ENCODE measurements around the gene NFE2L2.
"Not testable (repeated sequence)": the region's sequence is repeated elsewhere in the genome, so short reads cannot be mapped to it uniquely, and the experiment has no call there.

Gene NFE2L2

DNA sequence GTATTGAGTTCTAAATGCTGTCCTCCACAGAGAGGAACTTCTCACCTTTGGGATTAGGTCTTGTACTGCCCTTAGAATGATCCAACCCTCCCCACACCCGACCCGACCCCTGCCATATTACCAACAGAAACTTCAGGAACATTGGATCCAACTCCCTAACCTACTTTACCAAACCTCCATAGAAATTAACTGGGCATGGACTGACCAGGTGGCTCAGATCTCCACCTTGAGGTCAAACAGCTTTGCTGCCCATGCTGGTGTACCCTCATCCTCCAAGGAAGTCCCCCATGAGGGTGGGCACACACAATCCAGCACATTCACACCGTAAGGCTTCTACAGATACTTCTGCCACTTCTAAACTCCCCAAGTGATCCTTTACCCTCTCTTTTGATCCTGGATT is 21.5 kb downstream of the NFE2L2 start:
- H3K9ac ChIP-seq (ENCODE audit: low read depth, low read length): no peak overlapping the region
- peaks cover 37% of the 10 kb centered on the region for H3K4me1 ChIP-seq (ENCODE audit: insufficient read depth, low read length)
- H3K36me3 ChIP-seq (ENCODE audit: insufficient read depth, low read length): no peaks in the 10 kb centered on the region
- H3K9me3 ChIP-seq (ENCODE audit: control insufficient read depth, insufficient read depth, low read length): no peaks in the 10 kb centered on the region

DNA sequence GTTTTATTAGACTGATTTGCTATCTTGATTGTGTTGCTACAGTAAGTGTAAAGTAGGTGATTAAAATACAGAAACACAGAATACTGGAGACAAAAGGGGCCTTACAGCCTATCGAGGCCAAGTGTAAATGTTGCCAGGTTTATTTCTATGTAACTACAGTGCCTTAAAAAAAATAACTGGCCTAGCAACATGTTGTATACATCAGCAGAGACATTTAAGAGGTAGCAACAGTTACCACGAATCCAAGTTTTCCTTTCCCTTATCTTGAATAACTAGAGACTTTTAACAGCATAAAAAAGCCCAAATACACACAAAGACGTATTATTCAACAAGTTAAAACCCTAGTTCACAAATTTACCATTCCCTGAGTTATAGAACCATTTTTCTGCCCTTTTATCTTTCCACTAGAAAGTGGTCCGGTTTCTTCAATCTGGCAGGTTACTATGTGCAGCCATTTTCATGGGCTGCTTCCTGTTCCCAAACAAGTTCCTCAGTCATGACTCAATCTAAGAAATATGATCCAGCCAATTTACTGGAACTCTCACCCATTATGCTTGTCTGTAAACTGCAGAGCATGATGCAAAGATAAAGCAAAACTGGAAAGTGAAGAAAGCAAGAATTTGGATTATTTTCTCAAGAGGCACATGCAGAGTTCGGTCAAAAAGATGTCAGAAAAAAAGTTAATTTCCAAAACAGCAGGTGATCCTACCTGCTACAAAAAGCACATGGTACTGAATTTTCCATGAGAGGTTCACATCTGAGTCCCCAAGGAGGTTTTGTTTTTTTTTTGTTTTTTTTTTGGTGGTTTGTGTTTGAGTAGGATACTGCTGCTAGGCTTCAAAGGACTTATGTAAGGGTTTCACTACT is 22.2 kb downstream of the NFE2L2 start:
- Histone ChIP-seq H3K36me3 (ENCODE audit: insufficient read depth, low read length) (no peaks in the 10 kb centered on the region), H3K9ac (ENCODE audit: low read depth, low read length) (no peak overlapping the region), H3K4me1 (ENCODE audit: insufficient read depth, low read length) (peaks cover 37% of the 10 kb centered on the region), H3K9me3 (ENCODE audit: control insufficient read depth, insufficient read depth, low read length) (no peaks in the 10 kb centered on the region)

GRCh38 chr2:177241711-177242120 is 22.8 kb downstream of the NFE2L2 start:
- no peak overlapping the region for H3K9ac ChIP-seq (ENCODE audit: low read depth, low read length)

GRCh38 chr2:177239932-177240630 is 24.4 kb downstream of the NFE2L2 start:
- Histone ChIP-seq H3K36me3 (ENCODE audit: insufficient read depth, low read length) (no peaks in the 10 kb centered on the region), H3K9me3 (ENCODE audit: control insufficient read depth, insufficient read depth, low read length) (no peaks in the 10 kb centered on the region), H3K4me1 (ENCODE audit: insufficient read depth, low read length) (peaks cover 30% of the 10 kb centered on the region), H3K9ac (ENCODE audit: low read depth, low read length) (no peak overlapping the region)

More at GRCh38 chr2:177241711-177242120, 22.8 kb downstream of the NFE2L2 start:
- Histone ChIP-seq H3K36me3 (ENCODE audit: insufficient read depth, low read length) (no peaks in the 10 kb centered on the region), H3K4me1 (ENCODE audit: insufficient read depth, low read length) (peaks cover 37% of the 10 kb centered on the region), H3K9me3 (ENCODE audit: control insufficient read depth, insufficient read depth, low read length) (no peaks in the 10 kb centered on the region)

DNA sequence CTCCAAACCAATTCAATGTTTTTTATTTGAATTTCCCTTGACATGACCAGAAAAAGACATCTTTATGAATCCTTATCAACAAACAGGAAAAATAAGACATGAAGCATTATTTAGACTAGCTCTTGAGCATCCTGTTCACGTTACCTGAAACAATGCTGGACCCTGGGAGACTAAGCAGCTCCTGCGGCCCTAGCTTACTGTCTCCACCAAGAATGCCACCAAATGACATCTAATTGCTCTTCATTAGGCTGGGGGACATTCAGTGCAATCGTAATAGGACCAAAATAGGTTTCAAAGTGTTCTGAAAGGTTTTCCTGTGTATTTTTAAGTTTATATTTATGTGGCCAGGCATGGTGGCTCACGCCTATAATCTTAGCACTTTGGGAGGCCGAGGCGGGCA is 25.5 kb downstream of the NFE2L2 start:
- H3K9me3 ChIP-seq (ENCODE audit: control insufficient read depth, insufficient read depth, low read length): no peaks in the 10 kb centered on the region
- H3K36me3 ChIP-seq (ENCODE audit: insufficient read depth, low read length): no peaks in the 10 kb centered on the region
- H3K9ac ChIP-seq (ENCODE audit: low read depth, low read length): no peak overlapping the region
- peaks cover 30% of the 10 kb centered on the region for H3K4me1 ChIP-seq (ENCODE audit: insufficient read depth, low read length)

GRCh38 chr2:177237932-177238331 is 26.6 kb downstream of the NFE2L2 start:
- H3K36me3 ChIP-seq (ENCODE audit: insufficient read depth, low read length): 0 out of 2 replicates have a peak, but pooled peaks cover 3% of the 10 kb centered on the region

GRCh38 chr2:177235855-177236437 is 28.6 kb downstream of the NFE2L2 start:
- H3K9me3 ChIP-seq (ENCODE audit: control insufficient read depth, insufficient read depth, low read length): no peaks in the 10 kb centered on the region
- H3K4me1 ChIP-seq (ENCODE audit: insufficient read depth, low read length): peaks cover 9% of the 10 kb centered on the region
- peaks cover 18% of the 10 kb centered on the region for H3K36me3 ChIP-seq (ENCODE audit: insufficient read depth, low read length)
- H3K9ac ChIP-seq (ENCODE audit: low read depth, low read length): no peak overlapping the region

More at GRCh38 chr2:177237932-177238331, 26.6 kb downstream of the NFE2L2 start:
- H3K9me3 ChIP-seq (ENCODE audit: control insufficient read depth, insufficient read depth, low read length): no peaks in the 10 kb centered on the region
- no peak overlapping the region for H3K9ac ChIP-seq (ENCODE audit: low read depth, low read length)
- H3K4me1 ChIP-seq (ENCODE audit: insufficient read depth, low read length): peaks cover 24% of the 10 kb centered on the region

DNA sequence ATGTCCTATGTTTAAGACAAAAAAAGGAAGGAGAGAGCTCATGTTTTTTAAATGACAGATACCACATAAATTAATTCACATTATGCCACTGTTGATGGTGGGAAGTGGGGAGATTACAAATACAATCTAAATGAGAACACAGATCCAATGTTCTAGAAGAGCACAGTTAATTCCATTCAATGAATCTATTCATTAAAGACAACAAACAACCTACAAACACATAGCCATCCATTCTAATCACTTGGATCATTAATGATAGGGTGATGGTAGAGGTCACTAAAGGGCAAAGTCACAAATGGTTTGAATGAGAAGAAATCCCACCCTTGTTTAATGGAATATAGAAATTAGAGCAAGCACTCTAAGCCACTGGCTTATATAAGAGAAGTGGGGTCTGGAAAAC is 30.3 kb downstream of the NFE2L2 start:
- Histone ChIP-seq H3K9ac (ENCODE audit: low read depth, low read length) (no peak overlapping the region), H3K4me1 (ENCODE audit: insufficient read depth, low read length) (no peaks in the 10 kb centered on the region), H3K36me3 (ENCODE audit: insufficient read depth, low read length) (peaks cover 19% of the 10 kb centered on the region), H3K9me3 (ENCODE audit: control insufficient read depth, insufficient read depth, low read length) (no peaks in the 10 kb centered on the region)

DNA sequence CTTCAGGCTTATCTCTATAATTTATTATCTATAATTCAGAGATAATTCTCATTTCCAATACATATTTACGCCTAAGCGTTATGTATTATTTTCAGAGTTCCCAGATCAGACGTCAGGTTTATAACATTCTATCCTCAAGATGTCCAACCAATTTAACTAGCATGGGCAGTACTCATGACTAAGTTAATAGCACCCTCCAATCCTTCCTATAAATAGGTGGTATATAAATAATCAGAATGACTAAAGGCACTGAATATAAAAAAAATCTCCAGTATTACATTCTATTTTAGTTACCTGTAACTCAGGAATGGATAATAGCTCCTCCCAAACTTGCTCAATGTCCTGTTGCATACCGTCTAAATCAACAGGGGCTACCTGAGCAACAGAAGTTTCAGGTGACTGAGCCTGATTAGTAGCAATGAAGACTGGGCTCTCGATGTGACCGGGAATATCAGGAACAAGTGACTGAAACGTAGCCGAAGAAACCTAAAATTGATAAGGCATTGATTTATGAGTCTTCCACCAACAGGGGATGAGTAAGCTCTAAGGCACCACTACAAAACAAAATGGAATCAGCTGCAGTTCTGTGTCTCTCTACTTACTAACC is 32.3 kb downstream of the NFE2L2 start:
- peaks cover 19% of the 10 kb centered on the region for H3K36me3 ChIP-seq (ENCODE audit: insufficient read depth, low read length)
- H3K4me1 ChIP-seq (ENCODE audit: insufficient read depth, low read length): no peaks in the 10 kb centered on the region; the same call in 1 of the 2 replicates
- H3K9ac ChIP-seq (ENCODE audit: low read depth, low read length): no peak overlapping the region
- H3K9me3 ChIP-seq (ENCODE audit: control insufficient read depth, insufficient read depth, low read length): no peaks in the 10 kb centered on the region

GRCh38 chr2:177231270-177231669 is 33.3 kb downstream of the NFE2L2 start:
- Histone ChIP-seq H3K36me3 (ENCODE audit: insufficient read depth, low read length) (peaks cover 19% of the 10 kb centered on the region), H3K4me1 (ENCODE audit: insufficient read depth, low read length) (no peaks in the 10 kb centered on the region; the same call in 1 of the 2 replicates)

DNA sequence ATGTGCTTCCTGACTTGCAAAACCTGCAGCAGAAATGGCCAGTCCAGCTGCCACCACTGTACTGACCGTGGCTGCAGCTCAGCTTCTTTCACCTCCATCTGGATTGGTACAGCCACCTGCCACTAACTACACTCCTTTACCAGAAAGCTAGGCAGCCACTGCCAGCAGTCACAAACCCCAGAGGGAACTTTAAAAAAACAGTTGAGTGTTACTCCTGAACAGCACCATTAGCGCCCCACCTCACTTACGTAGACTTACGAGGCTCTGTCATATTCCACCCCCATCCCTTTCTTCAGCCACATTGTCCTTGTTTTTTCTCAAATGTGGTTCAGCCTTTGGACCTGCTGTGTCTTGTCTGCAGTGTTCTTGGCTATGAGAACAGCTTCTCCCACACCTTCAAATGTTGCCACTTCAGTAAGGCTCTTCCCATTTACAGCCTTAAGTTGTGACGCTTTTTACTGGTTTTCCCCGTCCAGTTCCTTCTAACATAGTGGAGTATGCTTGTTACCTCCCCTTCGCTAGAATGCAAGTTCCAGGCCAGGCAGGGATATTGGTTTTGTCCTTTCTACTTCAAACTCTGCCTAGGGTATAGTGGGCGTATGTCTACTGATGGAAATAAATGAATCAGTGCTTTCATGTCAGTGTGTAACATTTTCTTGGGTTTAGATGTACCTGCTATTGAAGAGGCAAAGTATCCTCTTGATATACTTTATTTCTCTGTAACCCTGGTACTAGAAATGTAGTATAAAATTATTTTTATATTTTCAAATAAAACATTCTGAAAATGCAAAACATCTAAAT is 34.9 kb downstream of the NFE2L2 start:
- H3K36me3 ChIP-seq (ENCODE audit: insufficient read depth, low read length): peaks cover 19% of the 10 kb centered on the region
- no peaks in the 10 kb centered on the region for H3K9me3 ChIP-seq (ENCODE audit: control insufficient read depth, insufficient read depth, low read length)
- no peaks in the 10 kb centered on the region; the same call in 1 of the 2 replicates for H3K4me1 ChIP-seq (ENCODE audit: insufficient read depth, low read length)
- H3K9ac ChIP-seq (ENCODE audit: low read depth, low read length): no peak overlapping the region

More at GRCh38 chr2:177231270-177231669, 33.3 kb downstream of the NFE2L2 start:
- H3K9ac ChIP-seq (ENCODE audit: low read depth, low read length): no peak overlapping the region
- no peaks in the 10 kb centered on the region for H3K9me3 ChIP-seq (ENCODE audit: control insufficient read depth, insufficient read depth, low read length)

DNA sequence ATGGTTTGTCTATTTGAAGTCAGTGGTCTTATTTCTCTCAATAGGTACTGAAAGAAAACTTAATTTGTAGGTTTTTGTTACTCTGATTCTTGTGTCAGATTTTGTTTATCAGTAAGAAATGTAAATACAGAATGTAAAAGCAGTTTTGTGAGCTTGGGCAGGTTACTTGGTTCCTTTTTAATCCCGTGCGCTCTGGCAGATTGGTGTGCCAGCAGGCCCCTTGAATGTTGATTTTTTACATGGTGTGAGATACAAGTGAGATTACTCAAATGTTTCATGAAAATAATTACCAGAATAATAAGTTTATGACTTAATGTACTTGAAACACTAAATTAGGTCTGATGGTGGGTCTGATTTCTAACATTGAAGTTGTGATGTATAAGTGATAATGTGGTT is 38.6 kb downstream of the NFE2L2 start:
- Histone ChIP-seq H3K36me3 (ENCODE audit: insufficient read depth, low read length) (peaks cover 12% of the 10 kb centered on the region; the same call in 1 of the 2 replicates), H3K9ac (ENCODE audit: low read depth, low read length) (no peak overlapping the region), H3K9me3 (ENCODE audit: control insufficient read depth, insufficient read depth, low read length) (no peaks in the 10 kb centered on the region), H3K4me1 (ENCODE audit: insufficient read depth, low read length) (no peaks in the 10 kb centered on the region; the same call in 1 of the 2 replicates)

DNA sequence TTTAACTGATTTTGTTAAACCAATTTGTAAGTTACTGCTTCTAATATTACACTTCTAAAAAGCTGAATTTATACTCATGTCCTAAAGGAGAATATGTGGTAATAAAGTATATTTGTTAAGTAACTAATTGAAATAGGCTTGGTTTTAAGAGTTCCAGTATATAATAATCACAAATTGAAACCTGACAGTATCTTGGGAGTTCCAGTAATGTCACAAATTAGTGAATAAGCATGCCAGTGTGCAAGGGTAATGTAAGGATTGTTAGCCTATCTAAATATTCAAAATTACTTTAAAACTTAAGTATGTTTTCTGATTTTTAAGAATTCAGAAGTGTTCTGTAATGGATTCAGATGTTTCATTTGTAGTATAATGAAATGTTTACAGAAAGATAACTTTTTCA is 41.1 kb downstream of the NFE2L2 start:
- peaks cover 14% of the 10 kb centered on the region; the same call in 1 of the 2 replicates for H3K36me3 ChIP-seq (ENCODE audit: insufficient read depth, low read length)
- not testable (repeated sequence) for H3K4me1 ChIP-seq (ENCODE audit: insufficient read depth, low read length); H3K9ac ChIP-seq (ENCODE audit: low read depth, low read length); H3K9me3 ChIP-seq (ENCODE audit: control insufficient read depth, insufficient read depth, low read length)
